Transverse colon (tissue), 3 donors: ENCODE data around the gene AGTRAP.

Experiments used
- POLR2A ChIP-seq: fragments of 450-650 bp; IDR thresholded peaks from one replicate; pipeline ENCODE4 v1.6.1; 2016; ENCODE audit warnings: antibody characterized with exemption, mild to moderate bottlenecking, moderate library complexity
- TF ChIP-seq, protein P1 (sequence below), 5 experiments: fragments of 200-600 bp in 3 of 5; fragments of 450-650 bp in 2 of 5; sonication (generic) in 3 of 5; IDR thresholded peaks; 1 replicate in 2 of 5; 2 replicates in 3 of 5; pipeline ENCODE4 v1.5.1; 2016 to 2017; ENCODE audit warnings: antibody characterized with exemption in 5 of 5, inconsistent platforms in 3 of 5, mild to moderate bottlenecking in 2 of 5, moderate library complexity in 1 of 5

DNA sequence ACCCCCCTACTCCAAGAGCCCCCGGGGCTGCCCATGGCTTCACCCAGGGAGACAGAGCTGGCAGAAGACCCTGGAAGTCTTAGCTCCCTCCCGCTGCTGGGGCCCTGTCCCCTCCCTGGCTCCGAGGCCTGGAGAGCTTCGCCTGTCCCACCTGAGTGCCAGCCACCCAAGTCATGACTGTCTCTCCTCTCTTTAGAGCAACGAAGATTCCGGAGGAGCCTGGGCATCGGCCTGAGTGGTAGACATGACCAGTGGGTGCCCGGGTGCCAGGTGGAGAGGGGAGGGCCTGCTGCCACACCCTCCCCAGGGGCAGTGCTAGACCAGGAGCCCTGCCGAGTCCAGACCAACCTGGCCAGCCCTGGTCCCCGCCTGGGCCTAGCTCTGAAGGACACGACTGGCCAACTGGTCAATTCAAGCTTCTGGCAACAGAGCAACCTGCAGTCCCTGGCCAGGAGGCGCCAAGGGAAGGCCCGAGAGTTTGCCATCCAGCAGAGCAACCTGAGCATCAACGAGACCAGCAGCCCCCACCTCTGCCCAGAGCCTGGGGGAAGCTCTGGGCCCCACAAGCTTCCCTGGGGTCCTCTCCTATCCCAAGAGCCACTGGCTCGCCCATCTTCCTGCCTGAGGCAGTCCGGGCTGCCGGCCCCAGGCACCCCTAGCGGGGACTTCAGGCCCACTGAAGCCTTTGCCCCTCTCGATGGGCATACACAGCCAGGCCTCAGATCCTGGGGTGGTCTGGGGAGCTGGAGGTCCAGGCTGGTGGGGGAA, 29.9 kb downstream of the AGTRAP start:
- TF ChIP-seq, protein P1, sequence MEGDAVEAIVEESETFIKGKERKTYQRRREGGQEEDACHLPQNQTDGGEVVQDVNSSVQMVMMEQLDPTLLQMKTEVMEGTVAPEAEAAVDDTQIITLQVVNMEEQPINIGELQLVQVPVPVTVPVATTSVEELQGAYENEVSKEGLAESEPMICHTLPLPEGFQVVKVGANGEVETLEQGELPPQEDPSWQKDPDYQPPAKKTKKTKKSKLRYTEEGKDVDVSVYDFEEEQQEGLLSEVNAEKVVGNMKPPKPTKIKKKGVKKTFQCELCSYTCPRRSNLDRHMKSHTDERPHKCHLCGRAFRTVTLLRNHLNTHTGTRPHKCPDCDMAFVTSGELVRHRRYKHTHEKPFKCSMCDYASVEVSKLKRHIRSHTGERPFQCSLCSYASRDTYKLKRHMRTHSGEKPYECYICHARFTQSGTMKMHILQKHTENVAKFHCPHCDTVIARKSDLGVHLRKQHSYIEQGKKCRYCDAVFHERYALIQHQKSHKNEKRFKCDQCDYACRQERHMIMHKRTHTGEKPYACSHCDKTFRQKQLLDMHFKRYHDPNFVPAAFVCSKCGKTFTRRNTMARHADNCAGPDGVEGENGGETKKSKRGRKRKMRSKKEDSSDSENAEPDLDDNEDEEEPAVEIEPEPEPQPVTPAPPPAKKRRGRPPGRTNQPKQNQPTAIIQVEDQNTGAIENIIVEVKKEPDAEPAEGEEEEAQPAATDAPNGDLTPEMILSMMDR (IDR thresholded peaks at IDR 0.05), result no peak
- no peak for TF ChIP-seq POLR2A
